Stimulated activated CD4-positive, alpha-beta T cell treated with anti-CD3 and anti-CD28 coated beads, Interleukin-4, amount 100 ng/mL, for 48 hours (primary cell): ENCODE data around the gene TNFSF4.
"Not testable (repeated sequence)": the region's sequence is repeated elsewhere in the genome, so short reads cannot be mapped to it uniquely, and the experiment has no call there.

Experiments
- DNase-seq, 2 donors: peaks; one replicate each; pipeline ENCODE4 v3.0.0-alpha.2; 2020; ENCODE audit warnings: low read depth in 2 of 2

The TNFSF4 gene

GRCh38 chr1:173163222-173163621 lies 43.9 kb downstream of the TNFSF4 start:
- no peak for DNase-seq

- DNase-seq = no peak
Measured at GRCh38 chr1:173162601-173163000, 44.5 kb downstream of the TNFSF4 start.

- no peak for DNase-seq
Measured at GRCh38 chr1:173161510-173162221, 45.5 kb downstream of the TNFSF4 start.

GRCh38 chr1:173153964-173154363 lies 53.2 kb downstream of the TNFSF4 start:
- DNase-seq = not testable (repeated sequence)

GRCh38 chr1:173153503-173153902 lies 53.6 kb downstream of the TNFSF4 start:
- no peak for DNase-seq

GRCh38 chr1:173152598-173152997 lies 54.5 kb downstream of the TNFSF4 start:
- no peak for DNase-seq

GRCh38 chr1:173150795-173151194 lies 56.3 kb downstream of the TNFSF4 start:
- no peak for DNase-seq

GRCh38 chr1:173149887-173150286 lies 57.2 kb downstream of the TNFSF4 start:
- no peak for DNase-seq

GRCh38 chr1:173148971-173149370 lies 58.2 kb downstream of the TNFSF4 start:
- no peak for DNase-seq

- DNase-seq = no peak
Measured at GRCh38 chr1:173148545-173148944, 58.6 kb downstream of the TNFSF4 start.

GRCh38 chr1:173140733-173141132 lies 66.4 kb downstream of the TNFSF4 start:
- DNase-seq = no peak

GRCh38 chr1:173139706-173140105 lies 67.4 kb downstream of the TNFSF4 start:
- DNase-seq = no peak

- no peak for DNase-seq
Measured at GRCh38 chr1:173137107-173137706, 69.9 kb downstream of the TNFSF4 start.

GRCh38 chr1:173134800-173135199 lies 72.3 kb downstream of the TNFSF4 start:
- DNase-seq = no peak

GRCh38 chr1:173134029-173134428 lies 73.1 kb downstream of the TNFSF4 start:
- no peak for DNase-seq
